ENCODE data around the gene AP3B2. TPM values are rescaled to one million over a fixed set of nuclear protein-coding genes. Genes with fewer than 3 reads are reported as not detected.
"Not testable (repeated sequence)": the region's sequence is repeated elsewhere in the genome, so short reads cannot be mapped to it uniquely, and the experiment has no call there.

The AP3B2 gene
- total RNA-seq, 2 experiments from 2014 or later: 0.08 TPM; not detected in 1

DNA sequence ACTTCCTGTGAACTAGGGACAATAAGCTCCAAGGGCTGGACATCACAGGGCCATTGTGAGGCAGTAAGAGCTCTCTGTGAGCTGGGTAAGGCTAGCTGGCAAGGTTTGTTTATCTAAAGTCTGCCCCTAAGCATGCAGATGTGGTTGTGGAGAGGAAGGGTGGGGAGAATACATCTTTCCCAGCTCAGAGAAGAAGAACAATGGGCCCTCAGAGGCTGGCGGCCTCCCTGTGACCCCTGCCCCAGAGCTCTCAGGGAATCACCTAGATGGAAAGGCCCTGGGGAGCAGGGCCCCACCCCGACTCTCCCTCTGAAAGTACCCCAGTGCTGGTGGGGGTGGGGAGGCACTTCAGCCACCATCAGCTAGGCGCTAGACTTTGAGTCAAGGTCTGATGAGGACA lies 4.3 kb upstream of the AP3B2 start:
- CTCF ChIA-PET: no interaction called here
- H3K36me3 Mint-ChIP-seq (ENCODE audit: low read depth): no peaks in the 10 kb centered on the region

DNA sequence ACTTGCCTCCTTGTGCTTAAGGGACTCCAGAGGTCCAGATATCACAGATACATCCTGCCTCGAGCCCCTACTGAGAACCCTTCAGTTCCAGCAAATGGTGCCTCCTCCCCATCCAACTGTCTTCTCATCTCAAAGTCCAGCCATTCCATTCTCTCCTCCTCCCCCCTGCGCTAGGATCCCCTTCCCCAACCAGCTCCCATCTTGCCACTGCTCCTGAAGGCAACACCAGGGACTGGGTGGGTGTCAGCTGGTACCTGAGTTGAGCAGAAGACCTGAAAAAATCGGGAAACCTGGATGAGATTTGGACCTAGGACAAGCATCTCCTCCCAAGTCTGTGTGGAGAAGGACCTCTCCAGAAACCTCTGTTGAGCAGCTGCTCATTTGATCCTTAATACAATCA lies 2.4 kb upstream of the AP3B2 start:
- CTCF ChIA-PET: interaction anchor here (1.0 kb wide), 1 partner anchor 16 kb away, joined by 3 read pairs; no protein-coding TSS in a partner anchor
- POLR2A ChIA-PET: no interaction called here

More for the DNA sequence above, 4.3 kb upstream of the AP3B2 start:
- H3K27ac Mint-ChIP-seq: no peak overlapping the region
- no peaks in the 10 kb centered on the region for H3K4me1 Mint-ChIP-seq
- H3K4me3 Mint-ChIP-seq: no peak overlapping the region
- no peak for DNase-seq
- POLR2A ChIA-PET: no interaction called here
- no peaks in the 10 kb centered on the region for H3K9me3 Mint-ChIP-seq
- H3K27me3 Mint-ChIP-seq: no peaks in the 10 kb centered on the region

DNA sequence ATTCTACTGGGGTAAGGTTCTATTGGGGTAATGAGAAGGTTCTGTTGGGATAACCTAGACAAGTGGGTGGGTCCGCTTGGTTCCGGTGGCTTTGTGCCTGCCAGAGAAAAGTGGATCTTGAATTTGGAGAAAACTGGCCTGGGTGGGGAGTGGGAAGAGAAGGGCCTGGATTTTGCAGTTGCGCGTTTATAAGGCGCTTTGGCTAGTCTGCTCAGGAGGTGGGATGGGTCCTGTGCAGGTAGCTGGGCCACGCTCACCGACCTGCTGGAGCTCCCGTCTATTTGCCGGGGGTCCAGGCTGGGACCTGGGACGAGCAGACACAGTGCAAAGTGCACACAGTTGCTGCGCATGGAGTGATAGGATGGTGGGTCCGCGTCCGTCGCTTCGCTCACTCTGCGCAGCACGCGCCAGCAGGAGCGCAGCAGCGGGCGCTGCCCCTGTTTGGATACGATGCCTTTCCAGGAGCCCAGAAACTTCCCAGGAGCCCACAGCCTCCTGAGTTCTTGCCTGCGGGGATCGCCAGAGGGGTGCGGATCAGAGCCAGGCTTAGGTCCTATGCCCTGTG lies 1.3 kb upstream of the AP3B2 start:
- H3K4me3 Mint-ChIP-seq: peak overlapping the region; percentile 41
- ChIA-PET POLR2A (no interaction called here), CTCF (interaction anchor here (1.2 kb wide), 1 partner anchor 39 kb away, joined by 3 read pairs; no protein-coding TSS in a partner anchor)
- no peaks in the 10 kb centered on the region for H3K36me3 Mint-ChIP-seq (ENCODE audit: low read depth)
- no peaks in the 10 kb centered on the region for H3K27me3 Mint-ChIP-seq
- no peak overlapping the region for H3K27ac Mint-ChIP-seq
- DNase-seq: no peak
- no peaks in the 10 kb centered on the region for H3K9me3 Mint-ChIP-seq
- no peaks in the 10 kb centered on the region for H3K4me1 Mint-ChIP-seq

More for the DNA sequence above, 2.4 kb upstream of the AP3B2 start:
- no peak for DNase-seq
- no peaks in the 10 kb centered on the region for H3K27me3 Mint-ChIP-seq
- no peaks in the 10 kb centered on the region for H3K4me1 Mint-ChIP-seq
- no peaks in the 10 kb centered on the region for H3K36me3 Mint-ChIP-seq (ENCODE audit: low read depth)
- H3K4me3 Mint-ChIP-seq: no peak overlapping the region
- no peak overlapping the region for H3K27ac Mint-ChIP-seq
- no peaks in the 10 kb centered on the region for H3K9me3 Mint-ChIP-seq

DNA sequence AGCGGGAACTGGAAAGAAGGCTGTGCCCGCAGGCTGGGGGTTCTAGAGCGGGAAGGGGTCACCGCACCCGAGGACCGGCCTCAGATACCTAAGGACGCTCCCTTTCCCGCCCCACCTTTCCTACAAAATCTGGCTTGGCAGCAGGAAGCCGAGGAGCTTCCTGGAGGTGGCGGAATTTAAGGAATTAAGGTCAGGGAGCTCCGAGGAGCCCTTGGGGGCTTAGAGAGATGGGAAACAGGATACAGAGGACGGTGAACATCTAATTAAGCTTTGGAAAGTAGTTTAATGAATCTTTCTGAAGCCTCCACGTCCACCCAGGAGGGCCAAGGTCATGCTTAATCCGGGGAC lies 507 bp upstream of the AP3B2 start:
- no peak for DNase-seq
- CTCF ChIA-PET: interaction anchor here (0.6 to 1.2 kb wide), 2 partner anchors 39 to 87 kb away, joined by 3 to 5 read pairs; no protein-coding TSS in a partner anchor
- Mint-ChIP-seq H3K4me3 (no peak overlapping the region), H3K27ac (no peak overlapping the region), H3K36me3 (ENCODE audit: low read depth) (no peaks in the 10 kb centered on the region), H3K27me3 (no peaks in the 10 kb centered on the region), H3K9me3 (no peaks in the 10 kb centered on the region), H3K4me1 (no peaks in the 10 kb centered on the region)
- POLR2A ChIA-PET: no interaction called here

DNA sequence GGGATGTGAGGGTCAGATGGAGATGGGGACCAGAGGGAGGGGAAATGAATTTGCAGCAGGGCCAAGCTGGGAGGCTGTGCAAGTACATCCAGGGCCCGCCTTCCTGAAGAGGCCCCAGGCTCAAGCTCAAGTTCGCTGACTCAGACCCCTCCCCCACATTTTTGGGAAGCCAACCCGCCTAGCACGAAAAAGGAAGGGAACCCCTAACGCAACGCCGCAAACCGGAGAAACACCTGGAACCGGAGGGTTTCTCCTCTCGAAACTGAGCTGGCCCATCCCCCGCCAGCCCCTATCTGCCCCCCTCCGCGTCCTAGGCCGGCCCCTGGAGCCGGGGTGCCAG lies 624 bp downstream of the AP3B2 start:
- Mint-ChIP-seq H3K9me3 (no peaks in the 10 kb centered on the region), H3K4me1 (no peaks in the 10 kb centered on the region), H3K27ac (no peak overlapping the region), H3K36me3 (ENCODE audit: low read depth) (no peaks in the 10 kb centered on the region), H3K27me3 (no peaks in the 10 kb centered on the region), H3K4me3 (no peak overlapping the region)
- no peak for DNase-seq
- ChIA-PET POLR2A (no interaction called here), CTCF (interaction anchor here (0.8 to 0.9 kb wide), 2 partner anchors 9 to 41 kb away, joined by 3 read pairs; no protein-coding TSS in a partner anchor)

DNA sequence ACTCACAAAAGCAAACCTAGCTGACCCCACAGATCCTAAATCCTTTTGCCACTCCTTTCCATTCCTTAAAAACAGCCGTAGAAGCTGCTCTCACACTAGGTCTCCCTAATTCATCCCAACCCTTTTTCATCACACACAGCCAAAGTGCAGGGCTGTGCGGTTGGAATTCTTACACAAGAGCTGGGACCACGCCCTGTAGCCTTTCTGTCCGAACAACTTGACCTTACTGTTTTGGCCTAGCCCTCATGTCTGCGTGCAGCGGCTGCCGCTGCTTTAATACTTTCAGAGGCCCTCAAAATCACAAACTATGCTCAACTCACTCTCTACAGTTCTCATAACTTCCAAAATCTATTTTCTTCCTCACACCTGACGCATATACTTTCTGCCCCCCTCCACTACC lies 3.8 kb downstream of the AP3B2 start:
- H3K27me3 Mint-ChIP-seq; H3K36me3 Mint-ChIP-seq (ENCODE audit: low read depth); DNase-seq; POLR2A ChIA-PET; H3K4me3 Mint-ChIP-seq; H3K4me1 Mint-ChIP-seq; H3K9me3 Mint-ChIP-seq; H3K27ac Mint-ChIP-seq; CTCF ChIA-PET: not testable (repeated sequence)

DNA sequence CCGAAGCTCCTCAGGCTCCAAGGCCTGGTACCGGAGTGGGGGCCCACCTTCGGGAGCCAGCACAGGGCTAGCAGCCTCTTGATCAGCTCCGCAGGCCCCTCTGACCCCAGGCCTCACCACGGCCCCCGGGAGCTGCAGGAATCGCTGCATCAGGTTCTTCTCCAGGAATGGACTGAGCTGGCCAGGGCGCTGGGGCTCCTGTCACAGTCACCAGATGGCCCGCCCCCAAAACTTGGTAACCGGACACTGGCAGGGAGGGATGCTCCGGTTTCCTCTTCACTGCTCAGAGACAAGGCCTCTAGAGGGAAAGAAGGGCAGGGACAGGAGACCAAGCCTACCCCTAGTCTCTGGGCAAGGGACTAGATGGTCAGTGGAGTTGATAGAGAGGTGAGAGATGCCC lies 9.9 kb downstream of the AP3B2 start:
- H3K27me3 Mint-ChIP-seq: peaks cover 2% of the 10 kb centered on the region
- H3K36me3 Mint-ChIP-seq (ENCODE audit: low read depth): no peaks in the 10 kb centered on the region
- no peaks in the 10 kb centered on the region for H3K4me1 Mint-ChIP-seq
- no peak for DNase-seq
- POLR2A ChIA-PET: no interaction called here
- H3K4me3 Mint-ChIP-seq: no peak overlapping the region
- no peaks in the 10 kb centered on the region for H3K9me3 Mint-ChIP-seq
- H3K27ac Mint-ChIP-seq: no peak overlapping the region
- CTCF ChIA-PET: interaction anchor here (0.5 to 1.0 kb wide), 4 partner anchors 9 to 481 kb away, joined by 3 to 5 read pairs (median 3); no protein-coding TSS in a partner anchor

DNA sequence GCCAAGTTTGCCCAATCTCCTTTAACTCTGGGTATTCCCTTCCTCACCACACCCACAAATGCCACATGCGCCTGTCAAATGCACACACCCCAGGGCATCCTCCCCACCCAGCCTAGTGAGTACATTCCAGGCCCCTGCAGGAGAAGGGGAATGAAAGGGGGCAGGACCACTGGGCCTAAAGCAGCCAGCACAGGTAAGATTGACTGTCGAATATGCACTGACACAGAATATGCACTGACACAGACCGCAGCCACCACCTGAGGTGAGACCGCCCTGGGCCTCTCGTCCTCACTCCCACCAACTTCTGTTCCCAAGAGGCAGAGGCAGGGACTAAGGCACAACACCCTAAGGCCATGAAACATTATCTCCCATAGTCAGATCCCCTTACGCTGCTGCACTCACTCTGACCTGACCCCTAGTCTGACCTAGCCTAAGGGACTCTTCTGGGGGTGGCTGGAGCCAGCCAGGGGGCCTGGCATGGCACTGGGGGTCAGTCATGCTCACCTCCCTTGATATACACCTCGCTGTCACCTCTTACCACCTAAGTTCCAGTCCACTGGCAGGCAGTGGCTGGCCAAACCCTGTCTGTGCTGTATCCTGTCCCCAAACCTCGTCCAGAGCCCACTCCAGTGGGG lies 10.8 kb downstream of the AP3B2 start:
- ChIA-PET POLR2A (no interaction called here), CTCF (interaction anchor here (0.6 to 1.0 kb wide), 2 partner anchors 10 to 46 kb away, joined by 3 read pairs; no protein-coding TSS in a partner anchor)
- Mint-ChIP-seq H3K4me3 (no peak overlapping the region), H3K4me1 (no peaks in the 10 kb centered on the region), H3K27ac (no peak overlapping the region), H3K36me3 (ENCODE audit: low read depth) (no peaks in the 10 kb centered on the region), H3K27me3 (peaks cover 2% of the 10 kb centered on the region), H3K9me3 (no peaks in the 10 kb centered on the region)
- no peak for DNase-seq

DNA sequence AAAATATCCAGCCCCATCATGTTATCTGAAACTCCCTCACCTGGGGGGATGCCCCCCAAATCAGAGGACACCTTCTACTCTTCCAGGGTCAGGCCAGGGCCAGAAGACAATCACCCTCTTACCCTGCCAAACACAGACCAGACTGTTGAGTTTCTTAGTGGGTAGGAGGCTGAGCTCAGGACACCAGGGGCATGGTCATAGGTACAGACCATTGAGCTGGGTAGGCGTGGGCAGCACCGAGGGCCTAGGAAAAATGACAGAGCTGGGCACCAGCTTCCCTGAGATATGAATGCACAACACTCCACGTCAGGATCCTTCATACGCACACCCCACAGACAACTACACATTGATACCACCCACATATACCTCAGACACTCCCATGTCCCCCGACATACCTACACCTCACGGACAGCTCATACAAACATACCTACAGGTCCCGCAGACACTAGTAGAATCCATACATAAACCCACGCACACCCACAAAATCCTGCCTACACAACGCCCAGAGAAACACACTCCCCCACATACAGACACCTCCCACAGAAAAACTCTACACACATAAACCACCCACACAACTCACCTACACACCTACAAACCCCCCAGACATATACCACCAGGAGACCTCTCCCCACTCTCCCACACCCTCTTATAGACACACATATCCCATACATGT lies 11.8 kb downstream of the AP3B2 start:
- no peak overlapping the region for H3K27ac Mint-ChIP-seq
- H3K36me3 Mint-ChIP-seq (ENCODE audit: low read depth): no peaks in the 10 kb centered on the region
- CTCF ChIA-PET: no interaction called here
- POLR2A ChIA-PET: no interaction called here
- no peaks in the 10 kb centered on the region for H3K9me3 Mint-ChIP-seq
- peaks cover 2% of the 10 kb centered on the region for H3K27me3 Mint-ChIP-seq
- H3K4me1 Mint-ChIP-seq: no peaks in the 10 kb centered on the region
- no peak overlapping the region for H3K4me3 Mint-ChIP-seq
- no peak for DNase-seq

DNA sequence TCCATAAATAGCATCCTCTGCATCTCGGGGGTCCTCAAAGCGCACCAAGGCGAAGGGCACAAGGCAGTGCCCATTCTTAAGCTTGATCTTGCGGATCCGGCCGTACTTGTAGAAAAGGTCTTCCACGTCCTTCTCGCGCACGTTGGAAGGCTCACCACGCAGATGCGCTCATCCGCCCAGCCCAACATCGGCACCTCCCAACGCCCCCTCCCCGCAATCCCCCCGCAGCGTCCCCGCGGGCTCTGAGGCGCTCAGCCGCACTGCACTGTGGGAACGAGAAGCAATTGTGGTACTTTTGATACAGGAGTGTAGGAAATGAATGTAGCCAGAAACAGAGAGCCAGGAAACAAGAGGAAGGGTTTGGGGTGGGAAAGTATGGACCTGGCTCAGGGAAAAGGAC lies 17.5 kb downstream of the AP3B2 start:
- Mint-ChIP-seq H3K4me3 (no peak overlapping the region), H3K27ac (no peak overlapping the region), H3K27me3 (no peaks in the 10 kb centered on the region), H3K9me3 (no peaks in the 10 kb centered on the region), H3K36me3 (ENCODE audit: low read depth) (no peaks in the 10 kb centered on the region), H3K4me1 (no peaks in the 10 kb centered on the region)
- no peak for DNase-seq
- CTCF ChIA-PET: no interaction called here
- POLR2A ChIA-PET: no interaction called here

DNA sequence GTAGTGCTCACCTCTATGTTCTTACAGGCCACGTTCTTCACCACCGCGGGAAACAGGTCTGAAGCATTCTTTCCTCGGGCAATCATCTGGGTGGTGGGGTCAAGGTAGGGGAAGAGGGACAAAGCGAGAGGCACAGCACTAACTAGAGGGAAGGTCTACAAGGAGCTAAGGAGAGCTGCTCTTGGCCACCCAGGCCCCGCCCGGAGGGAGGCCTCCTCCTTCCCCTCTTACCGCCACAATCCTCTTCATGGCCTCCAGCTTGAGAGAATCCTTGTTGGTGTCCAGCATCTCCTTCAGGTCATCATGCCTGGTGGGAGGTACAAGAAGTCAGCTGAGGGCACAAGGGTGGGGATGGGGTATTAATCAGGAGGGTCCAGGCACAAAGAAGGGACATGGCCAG lies 20.5 kb downstream of the AP3B2 start:
- POLR2A ChIA-PET: no interaction called here
- no peaks in the 10 kb centered on the region for H3K4me1 Mint-ChIP-seq
- CTCF ChIA-PET: no interaction called here
- DNase-seq: no peak
- no peak overlapping the region for H3K27ac Mint-ChIP-seq
- no peaks in the 10 kb centered on the region for H3K9me3 Mint-ChIP-seq
- H3K27me3 Mint-ChIP-seq: peaks cover 3% of the 10 kb centered on the region
- no peak overlapping the region for H3K4me3 Mint-ChIP-seq
- no peaks in the 10 kb centered on the region for H3K36me3 Mint-ChIP-seq (ENCODE audit: low read depth)

DNA sequence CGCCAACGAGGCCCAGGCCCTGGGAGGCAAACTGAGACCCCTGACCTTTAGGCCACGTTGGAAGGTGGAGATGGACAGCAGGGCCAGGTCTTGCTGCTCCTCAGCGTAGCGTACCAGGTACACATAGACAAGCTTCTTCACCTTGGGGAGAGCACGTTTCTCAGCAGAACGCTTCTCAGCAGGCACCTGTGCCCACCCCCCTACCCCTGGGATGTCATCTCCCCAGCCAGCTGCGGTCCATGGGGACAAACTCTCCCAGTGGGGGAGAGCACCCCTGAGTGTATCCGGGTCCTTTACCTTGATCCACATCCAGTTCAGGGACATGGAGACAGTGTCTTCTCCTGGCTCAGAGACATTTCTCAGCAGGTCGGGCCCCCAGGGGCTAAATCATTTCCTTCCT lies 21.0 kb downstream of the AP3B2 start:
- ChIA-PET CTCF (no interaction called here), POLR2A (no interaction called here)
- no peak for DNase-seq
- Mint-ChIP-seq H3K27ac (no peak overlapping the region), H3K9me3 (no peaks in the 10 kb centered on the region), H3K27me3 (peaks cover 4% of the 10 kb centered on the region), H3K36me3 (ENCODE audit: low read depth) (no peaks in the 10 kb centered on the region), H3K4me1 (no peaks in the 10 kb centered on the region), H3K4me3 (no peak overlapping the region)

DNA sequence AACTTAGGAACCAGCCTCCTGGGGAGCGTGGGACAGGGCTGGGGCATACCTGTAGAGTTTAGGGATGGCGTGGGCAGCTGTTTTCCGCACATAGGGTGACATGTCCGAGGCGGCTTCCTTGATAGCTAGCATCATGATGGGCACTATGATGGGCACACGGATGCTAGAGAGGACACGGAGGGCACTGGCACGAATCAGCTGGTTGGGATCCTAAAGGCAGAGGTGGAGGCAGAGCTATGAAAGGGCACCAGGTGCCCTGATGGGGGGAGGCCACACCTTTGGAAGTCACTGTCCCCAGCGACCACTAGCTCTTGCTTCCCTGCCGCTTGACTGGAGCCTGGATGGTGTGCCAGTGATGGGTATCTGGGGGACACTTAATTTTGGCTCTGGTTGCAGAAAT lies 28.3 kb downstream of the AP3B2 start:
- Mint-ChIP-seq H3K36me3 (ENCODE audit: low read depth) (no peaks in the 10 kb centered on the region), H3K27ac (no peak overlapping the region), H3K4me3 (no peak overlapping the region), H3K27me3 (peaks cover 30% of the 10 kb centered on the region), H3K4me1 (peaks cover 10% of the 10 kb centered on the region), H3K9me3 (no peaks in the 10 kb centered on the region)
- ChIA-PET POLR2A (no interaction called here), CTCF (interaction anchor here (0.6 kb wide), 2 partner anchors 155 to 726 kb away, joined by 3 to 7 read pairs; no protein-coding TSS in a partner anchor)
- DNase-seq: no peak

Measured in activated CD4-positive, alpha-beta T cell treated with anti-CD3 and anti-CD28 coated beads, Interleukin-2, amount 10 ng/mL, durations not matched to agents 7 days and 5 days (primary cell).